WTC11 (cell line): ENCODE results near the gene GGCT. TPM values are rescaled to one million over a fixed set of nuclear protein-coding genes. Genes with fewer than 3 reads are reported as not detected.

Experiments
- ATAC-seq: fragments of 200-7000 bp; cut with Tn5 transposase; 2 replicates; pipeline ENCODE4 v1.10.0; 2021; ENCODE audit warnings: mild to moderate bottlenecking, moderate library complexity
- CTCF ChIA-PET: fragments of 300-600 bp; sonication (Branson Sonifier 250); formaldehyde crosslinking; loops from one replicate; lab custom pipeline; 2021; ENCODE audit warnings: antibody characterized with exemption; lab: Charles Lee
- POLR2A ChIA-PET: fragments of 350-600 bp; sonication (Branson Sonifier 250); formaldehyde crosslinking; loops from one replicate; lab custom pipeline; 2021; ENCODE audit warnings: antibody characterized with exemption; lab: Charles Lee
- DNase-seq: peaks from one replicate; pipeline ENCODE4 v3.0.0; 2021; ENCODE audit warnings: low spot score
- H3K27ac Mint-ChIP-seq: 2 replicates; pipeline ENCODE4 v1.8.0; 2021; ENCODE audit warnings: mixed read lengths
- H3K27me3 Mint-ChIP-seq: 2 replicates; pipeline ENCODE4 v1.8.0; 2021; ENCODE audit warnings: low read depth, mild to moderate bottlenecking, moderate library complexity, mixed read lengths
- H3K36me3 Mint-ChIP-seq: 2 replicates; pipeline ENCODE4 v1.8.0; 2021; ENCODE audit warnings: mixed read lengths
- H3K4me1 Mint-ChIP-seq: 2 replicates; pipeline ENCODE4 v1.8.0; 2022; ENCODE audit warnings: mixed read lengths
- H3K4me3 Mint-ChIP-seq: 2 replicates; pipeline ENCODE4 v1.8.0; 2021; ENCODE audit warnings: mild to moderate bottlenecking, moderate library complexity, mixed read lengths
- H3K9me3 Mint-ChIP-seq: 2 replicates; pipeline ENCODE4 v1.8.0; 2021; ENCODE audit warnings: mixed read lengths
- AFF4 ChIP-seq: sonication (generic); formaldehyde crosslinking; IDR thresholded peaks from 2 replicates; pipeline ENCODE4 v1.8.1; 2023; ENCODE audit warnings: mild to moderate bottlenecking, missing genetic modification reagents, borderline replicate concordance
- AR ChIP-seq: fragments of 250-450 bp; sonication (Bioruptor Pico); IDR thresholded peaks from 2 replicates; pipeline ENCODE4 v1.9.0; 2021; ENCODE audit warnings: mild to moderate bottlenecking
- ARID4B ChIP-seq: sonication (generic); formaldehyde crosslinking; IDR thresholded peaks from 2 replicates; pipeline ENCODE4 v1.8.0; 2023; ENCODE audit warnings: missing genetic modification reagents, mild to moderate bottlenecking, borderline replicate concordance
- ESRRA ChIP-seq: sonication (generic); formaldehyde crosslinking; IDR thresholded peaks from 2 replicates; pipeline ENCODE4 v1.8.1; 2022; ENCODE audit warnings: mild to moderate bottlenecking, missing genetic modification reagents, borderline replicate concordance
- FOXJ3 ChIP-seq: sonication (generic); formaldehyde crosslinking; IDR thresholded peaks from 2 replicates; pipeline ENCODE4 v1.9.0; 2021; ENCODE audit warnings: missing genetic modification reagents, mild to moderate bottlenecking, borderline replicate concordance
- FOXK1 ChIP-seq: sonication (generic); formaldehyde crosslinking; IDR thresholded peaks from 2 replicates; pipeline ENCODE4 v1.8.0; 2022; ENCODE audit warnings: mild to moderate bottlenecking, moderate library complexity, missing genetic modification reagents
- IRF1 ChIP-seq: sonication (generic); formaldehyde crosslinking; IDR thresholded peaks from 2 replicates; pipeline ENCODE4 v1.8.0; 2023; ENCODE audit warnings: missing genetic modification reagents
- MLX ChIP-seq: sonication (generic); formaldehyde crosslinking; IDR thresholded peaks from 2 replicates; pipeline ENCODE4 v1.8.1; 2023; ENCODE audit warnings: mild to moderate bottlenecking, missing genetic modification reagents, moderate library complexity
- SOX15 ChIP-seq: fragments of 250-450 bp; sonication (Bioruptor Pico); IDR thresholded peaks from 2 replicates; pipeline ENCODE4 v1.9.0; 2021; ENCODE audit warnings: mild to moderate bottlenecking
- ZNF263 ChIP-seq: sonication (generic); formaldehyde crosslinking; IDR thresholded peaks from 2 replicates; pipeline ENCODE4 v1.8.1; 2022; ENCODE audit warnings: low read depth, mild to moderate bottlenecking, moderate library complexity, missing genetic modification reagents
- ZNF281 ChIP-seq: sonication (generic); formaldehyde crosslinking; IDR thresholded peaks from 2 replicates; pipeline ENCODE4 v1.8.0; 2023; ENCODE audit warnings: mild to moderate bottlenecking, missing genetic modification reagents
- ZNF416 ChIP-seq: fragments of 250-450 bp; sonication (Bioruptor Pico); IDR thresholded peaks from 2 replicates; pipeline ENCODE4 v1.9.0; 2021; ENCODE audit warnings: mild to moderate bottlenecking, inconsistent platforms
- ZNF425 ChIP-seq: fragments of 250-450 bp; sonication (Bioruptor Pico); conservative IDR thresholded peaks from 2 replicates; pipeline ENCODE4 v1.9.0; 2021; ENCODE audit warnings: mild to moderate bottlenecking
- total RNA-seq: library from RNA; stranded (reverse); gene quantifications from 3 replicates; pipeline ENCODE4 v1.2.3, GENCODE V29; 2021

GGCT gene
- total RNA-seq, 1 experiment from 2014 or later, result 95.4 TPM

GRCh38 chr7:30472081-30472783 lies 32.4 kb downstream of the GGCT start (continued):
- TF ChIP-seq ZNF425 (CRISPR knock-in tag) (no peak), ZNF263 (no peak), ESRRA (CRISPR knock-in tag) (no peak), IRF1 (CRISPR knock-in tag) (no peak), SOX15 (CRISPR knock-in tag) (no peak), FOXK1 (CRISPR knock-in tag) (no peak), FOXJ3 (CRISPR knock-in tag) (no peak), AFF4 (CRISPR knock-in tag) (no peak)
- TF ChIP-seq, all 79 proteins: peak for 0

GRCh38 chr7:30471205-30471604 lies 33.4 kb downstream of the GGCT start:
- no peak overlapping the region for H3K4me3 Mint-ChIP-seq
- ChIA-PET POLR2A (no interaction called here), CTCF (no interaction called here)
- no peak for ATAC-seq
- no peaks in the 10 kb centered on the region for H3K9me3 Mint-ChIP-seq
- H3K27ac Mint-ChIP-seq, result no peak overlapping the region
- H3K36me3 Mint-ChIP-seq, result no peaks in the 10 kb centered on the region
- H3K27me3 Mint-ChIP-seq, result no peaks in the 10 kb centered on the region
- H3K4me1 Mint-ChIP-seq, result peaks cover 21% of the 10 kb centered on the region
- no peak for DNase-seq
- TF ChIP-seq MLX (CRISPR knock-in tag) (no peak), ZNF416 (CRISPR knock-in tag) (no peak), ZNF425 (CRISPR knock-in tag) (no peak), FOXJ3 (CRISPR knock-in tag) (no peak), ARID4B (no peak), ZNF281 (no peak), AR (no peak)
